Suprapubic skin (tissue), 4 donors: ENCODE data around the gene OR6F1. TPM values are rescaled to one million over a fixed set of nuclear protein-coding genes. Genes with fewer than 3 reads are reported as not detected.

Source experiments
- DNase-seq, 2 donors: peaks; one replicate each; pipeline ENCODE4 v3.0.0-alpha.2; 2019; ENCODE audit warnings: low spot score in 2 of 2
- H3K27ac ChIP-seq: fragments of 200-600 bp; sonication (generic); one replicate; pipeline ENCODE4 v1.5.1; 2019
- H3K27me3 ChIP-seq: fragments of 200-600 bp; sonication (generic); one replicate; pipeline ENCODE4 v1.5.1; 2019
- H3K36me3 ChIP-seq: fragments of 200-600 bp; sonication (generic); one replicate; pipeline ENCODE4 v1.5.1; 2019
- H3K4me1 ChIP-seq: fragments of 200-600 bp; sonication (generic); one replicate; pipeline ENCODE4 v1.5.1; 2019
- H3K4me3 ChIP-seq: fragments of 200-600 bp; sonication (generic); one replicate; pipeline ENCODE4 v1.5.1; 2019; ENCODE audit warnings: mild to moderate bottlenecking
- H3K9me3 ChIP-seq: fragments of 200-600 bp; sonication (generic); one replicate; pipeline ENCODE4 v1.5.1; 2019
- CTCF ChIP-seq, 2 donors: fragments of 200-600 bp in 1 of 2; fragments of 450-650 bp in 1 of 2; sonication (generic) in 1 of 2; IDR thresholded peaks; one replicate each; pipeline ENCODE4 v1.5.1; 2016 to 2019; ENCODE audit warnings: antibody characterized with exemption in 2 of 2, mild to moderate bottlenecking in 1 of 2, moderate library complexity in 1 of 2
- EP300 ChIP-seq: sonication (generic); formaldehyde crosslinking; IDR thresholded peaks from one replicate; pipeline ENCODE4 v1.6.1; 2017; ENCODE audit warnings: antibody characterized with exemption
- POLR2A ChIP-seq, 2 donors: fragments of 450-650 bp; IDR thresholded peaks; one replicate each; pipeline ENCODE4 v1.6.1; 2017; ENCODE audit warnings: antibody characterized with exemption in 2 of 2, mild to moderate bottlenecking in 2 of 2, moderate library complexity in 2 of 2
- POLR2AphosphoS5 ChIP-seq, 3 donors: sonication (generic); formaldehyde crosslinking; IDR thresholded peaks; one replicate each; pipeline ENCODE4 v1.6.1; 2017; ENCODE audit warnings: antibody characterized with exemption in 3 of 3
- WGBS: methylation state at CpG from one replicate; pipeline ENCODE4 v1.1.5; 2018; 5-methylcytosine and 5-hydroxymethylcytosine counted together
- total RNA-seq, 4 donors: library from RNA; depleted of rRNA; stranded (reverse); fragments of >200 nt; gene quantifications; one replicate each; pipeline ENCODE4 v1.1.0, GENCODE V29; 2016

OR6F1 gene
- total RNA-seq, 4 donors from 2014 or later: not detected

- Histone ChIP-seq H3K4me3 (no peak overlapping the region), H3K27me3 (no peaks in the 10 kb centered on the region), H3K36me3 (no peaks in the 10 kb centered on the region), H3K27ac (no peak overlapping the region), H3K4me1 (no peaks in the 10 kb centered on the region), H3K9me3 (peaks cover 5% of the 10 kb centered on the region)
- WGBS: 35% methylated on average over 1 of the region's 1 CpG
- no peak for TF ChIP-seq POLR2A (IDR thresholded peaks at IDR 0.05)
- no peak for TF ChIP-seq CTCF (IDR thresholded peaks at IDR 0.05)
- no peak for TF ChIP-seq POLR2AphosphoS5 (IDR thresholded peaks at IDR 0.05)
- no peak for TF ChIP-seq EP300
- no peak for DNase-seq
These were observed 47.2 kb downstream of the OR6F1 start for GRCh38 chr1:247669225-247669624.

Other genes with a start within 250 kb of the OR6F1 start
- not detected for gene OR2C3, start 180.2 kb downstream of the OR6F1 start, total RNA-seq
- gene GCSAML, start 167.5 kb downstream of the OR6F1 start, total RNA-seq: not detected
- not detected for gene OR2G2, start 128.3 kb downstream of the OR6F1 start, total RNA-seq
- not detected for gene OR2G3, start 111.1 kb downstream of the OR6F1 start, total RNA-seq
- not detected for gene OR13G1, start 36.9 kb downstream of the OR6F1 start, total RNA-seq
- under 1 TPM in 1 of 4 donors, not detected in 3; 0.57 TPM for gene OR14K1, start 22.0 kb upstream of the OR6F1 start, total RNA-seq
- not detected for gene OR14A2, start 31.5 kb upstream of the OR6F1 start, total RNA-seq
- gene OR1C1, start 43.9 kb upstream of the OR6F1 start, total RNA-seq: not detected
- not detected for gene OR14A16, start 107.5 kb upstream of the OR6F1 start, total RNA-seq
- gene OR11L1, start 125.2 kb upstream of the OR6F1 start, total RNA-seq: not detected
- gene TRIM58, start 140.5 kb upstream of the OR6F1 start, total RNA-seq: 1 to 10 TPM in 1 of 4 donors, under 1 TPM in 3; 0.59 to 7.9 (median 0.87) TPM
- 1 to 10 TPM in 2 of 4 donors, under 1 TPM in 1, not detected in 1; 0.81 to 3.1 (median 1.2) TPM for gene OR2W3, start 178.9 kb upstream of the OR6F1 start, total RNA-seq
- not detected for gene OR2T8, start 203.6 kb upstream of the OR6F1 start, total RNA-seq
- gene OR2AJ1, start 208.2 kb upstream of the OR6F1 start, total RNA-seq: not detected
- gene OR2L8, start 232.2 kb upstream of the OR6F1 start, total RNA-seq: under 1 TPM in 1 of 4 donors, not detected in 3; 0.97 TPM
- not detected for gene OR2AK2, start 248.6 kb upstream of the OR6F1 start, total RNA-seq